Erythroblast (primary cell): ENCODE measurements around the gene CAPN8.

ENCODE experiments used
- GATA1 ChIP-seq: IDR thresholded peaks from 2 replicates; pipeline ENCODE4 v1.6.1; 2011; ENCODE audit warnings: low read depth, mild to moderate bottlenecking, control low read depth, low read length, moderate library complexity
- POLR2A ChIP-seq: IDR thresholded peaks from 2 replicates; pipeline ENCODE4 v1.6.1; 2011; ENCODE audit warnings: mild to moderate bottlenecking, low read length

DNA sequence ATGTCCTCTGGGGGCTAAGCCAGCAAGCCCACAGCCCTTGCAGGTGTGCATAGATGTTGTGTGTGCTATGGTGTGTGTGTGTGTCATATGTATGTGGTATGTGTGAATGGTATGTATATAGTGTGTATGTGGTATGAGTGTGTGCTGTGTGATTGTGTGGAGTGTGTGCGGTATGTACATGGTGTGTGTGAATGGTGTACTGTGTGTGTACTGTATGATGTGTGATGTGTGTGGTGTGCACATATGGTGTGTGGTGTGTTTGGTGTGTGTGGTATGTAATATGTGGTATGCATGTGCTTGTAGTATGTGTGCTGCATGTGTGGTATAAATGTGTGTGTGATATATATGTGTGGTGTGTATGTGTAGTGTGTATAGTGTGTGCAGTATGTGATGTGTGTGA lies 107.0 kb downstream of the CAPN8 start:
- no peak for TF ChIP-seq POLR2A
- TF ChIP-seq GATA1 = no peak
